H1 (cell line): ENCODE results near the gene OTOP1.

ENCODE experiments used
- CHD7 ChIP-seq: fragments of 300-600 bp; sonication (generic); IDR thresholded peaks from 2 replicates; pipeline ENCODE4 v1.7.1; 2012; ENCODE audit warnings: low read length, moderate library complexity, mild to moderate bottlenecking, inconsistent platforms; ENCODE audit not compliant: insufficient replicate concordance
- CTCF ChIP-seq, 3 experiments: IDR thresholded peaks; 1 replicate in 2 of 3; 2 replicates in 1 of 3; pipeline versions ENCODE4 v1.5.1 to v1.6.1; 2011; ENCODE audit warnings: low read length in 3 of 3, mild to moderate bottlenecking in 3 of 3, inconsistent platforms in 2 of 3, low read depth in 1 of 3, moderate library complexity in 1 of 3; ENCODE audit not compliant: insufficient read depth in 1 of 3; ENCODE audit errors: control extremely low read depth in 1 of 3
- E2F6 ChIP-seq: IDR thresholded peaks from 2 replicates; pipeline ENCODE4 v1.6.1; 2012; ENCODE audit warnings: inconsistent platforms
- EP300 ChIP-seq, 2 experiments: IDR thresholded peaks; 1 replicate in 1 of 2; 2 replicates in 1 of 2; pipeline ENCODE4 v1.6.1; 2011 to 2012; ENCODE audit warnings: low read depth in 2 of 2, low read length in 2 of 2, mild to moderate bottlenecking in 2 of 2, borderline replicate concordance in 1 of 2, inconsistent platforms in 1 of 2, moderate library complexity in 1 of 2
- EZH2 ChIP-seq: fragments of 200-600 bp; sonication (generic); IDR thresholded peaks from 2 replicates; pipeline ENCODE4 v1.7.1; 2012; ENCODE audit warnings: low read depth, mild to moderate bottlenecking, moderate library complexity, low read length, inconsistent platforms; ENCODE audit not compliant: severe bottlenecking
- GABPA ChIP-seq: IDR thresholded peaks from 2 replicates; pipeline ENCODE4 v1.6.1; 2011; ENCODE audit warnings: mild to moderate bottlenecking, low read length, moderate library complexity, borderline replicate concordance; ENCODE audit not compliant: insufficient read depth
- HDAC2 ChIP-seq, 2 experiments: fragments of 300-600 bp in 1 of 2; sonication (generic) in 1 of 2; IDR thresholded peaks; 2 replicates each; pipeline ENCODE4 v1.6.1; 2011 to 2012; ENCODE audit warnings: low read depth in 2 of 2, low read length in 2 of 2, mild to moderate bottlenecking in 2 of 2, moderate library complexity in 2 of 2, borderline replicate concordance in 1 of 2, inconsistent platforms in 1 of 2
- MAX ChIP-seq: IDR thresholded peaks from 2 replicates; pipeline ENCODE4 v1.6.1; 2012; ENCODE audit warnings: inconsistent platforms
- POLR2A ChIP-seq, 2 experiments: IDR thresholded peaks; 1 replicate in 1 of 2; 2 replicates in 1 of 2; pipeline ENCODE4 v1.6.1; 2011; ENCODE audit warnings: low read depth in 2 of 2, low read length in 2 of 2, mild to moderate bottlenecking in 2 of 2; ENCODE audit errors: control extremely low read depth in 1 of 2
- POU5F1 ChIP-seq: IDR thresholded peaks from 2 replicates; pipeline ENCODE4 v1.6.1; 2011; ENCODE audit warnings: low read depth, mild to moderate bottlenecking, low read length, moderate library complexity
- RFX5 ChIP-seq: IDR thresholded peaks from 2 replicates; pipeline ENCODE4 v1.6.1; 2011; ENCODE audit warnings: low read depth, low read length, improper control_type of control experiment, borderline replicate concordance

GRCh38 chr4:4248885-4249203 is 22.1 kb upstream of the OTOP1 start:
- no peak for TF ChIP-seq CTCF (IDR thresholded peaks at IDR 0.05; ENCODE audit: control extremely low read depth in 1 of 3, insufficient read depth in 1 of 3, low read depth in 1 of 3, low read length in 3 of 3)
- no peak for TF ChIP-seq EP300 (IDR thresholded peaks at IDR 0.05; ENCODE audit: borderline replicate concordance in 1 of 2, low read depth in 2 of 2, low read length in 2 of 2)
- TF ChIP-seq MAX = no peak
- no peak for TF ChIP-seq CHD7
- TF ChIP-seq EZH2 = no peak
- no peak for TF ChIP-seq GABPA
- TF ChIP-seq POLR2A (IDR thresholded peaks at IDR 0.05; ENCODE audit: control extremely low read depth in 1 of 2, low read depth in 2 of 2, low read length in 2 of 2) = no peak
- no peak for TF ChIP-seq POU5F1
- no peak for TF ChIP-seq HDAC2 (IDR thresholded peaks at IDR 0.05; ENCODE audit: borderline replicate concordance in 1 of 2, low read depth in 2 of 2, low read length in 2 of 2)
- no peak for TF ChIP-seq E2F6
- TF ChIP-seq RFX5 = no peak
